GM12873 (cell line): ENCODE results near the gene ABCD4.
A peak's percentile ranks its signal among the peaks of the same experiment; 100 is the strongest.

Source experiments
- CTCF ChIP-seq: IDR thresholded peaks from 2 replicates; pipeline ENCODE4 v1.5.1; 2012; ENCODE audit warnings: low read depth, mild to moderate bottlenecking, moderate library complexity, low read length, control low read depth; ENCODE audit not compliant: insufficient read depth; ENCODE audit errors: missing control alignments

ABCD4 gene

DNA sequence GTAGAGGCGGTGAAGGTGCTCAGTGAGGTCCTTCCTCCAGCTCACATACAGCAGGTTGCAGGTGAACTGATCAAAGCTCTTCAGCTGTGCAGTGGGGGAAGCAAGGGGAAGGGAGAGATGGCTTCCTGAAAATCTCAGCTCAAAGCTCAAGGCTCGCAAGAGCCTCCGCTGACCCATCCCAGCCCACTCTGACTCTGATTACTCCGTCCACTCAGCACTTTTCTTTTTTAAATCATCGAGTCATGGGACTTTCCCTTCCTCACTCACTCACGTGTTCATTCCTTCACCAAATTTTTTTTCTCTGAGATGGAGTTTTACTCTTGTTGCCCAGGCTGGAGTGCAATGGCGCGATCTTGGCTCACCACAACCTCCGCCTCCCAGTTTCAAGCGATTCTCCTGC lies 4.7 kb downstream of the ABCD4 start:
- TF ChIP-seq CTCF: no peak

GRCh38 chr14:74296037-74296467 lies 6.7 kb downstream of the ABCD4 start:
- TF ChIP-seq CTCF: no peak

DNA sequence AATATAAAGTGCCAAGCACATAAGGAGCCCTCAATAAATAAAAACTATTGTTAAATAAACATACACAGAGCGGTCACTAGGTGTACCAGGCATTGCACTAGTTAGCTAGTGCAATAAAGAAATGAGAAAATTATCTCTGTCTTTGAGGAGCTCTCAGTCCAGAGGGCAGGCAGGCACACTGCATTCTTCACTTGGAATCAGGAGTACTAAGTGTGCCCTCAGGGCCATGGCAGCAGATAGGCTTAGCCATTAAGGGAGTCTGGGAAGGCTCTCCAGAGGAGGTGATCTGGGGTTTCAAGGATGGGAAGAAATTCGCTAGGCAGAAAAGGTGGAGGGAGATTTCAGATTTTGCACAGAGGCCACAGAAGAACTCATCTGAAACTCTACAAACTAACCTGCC lies 9.1 kb downstream of the ABCD4 start:
- TF ChIP-seq CTCF: no peak

DNA sequence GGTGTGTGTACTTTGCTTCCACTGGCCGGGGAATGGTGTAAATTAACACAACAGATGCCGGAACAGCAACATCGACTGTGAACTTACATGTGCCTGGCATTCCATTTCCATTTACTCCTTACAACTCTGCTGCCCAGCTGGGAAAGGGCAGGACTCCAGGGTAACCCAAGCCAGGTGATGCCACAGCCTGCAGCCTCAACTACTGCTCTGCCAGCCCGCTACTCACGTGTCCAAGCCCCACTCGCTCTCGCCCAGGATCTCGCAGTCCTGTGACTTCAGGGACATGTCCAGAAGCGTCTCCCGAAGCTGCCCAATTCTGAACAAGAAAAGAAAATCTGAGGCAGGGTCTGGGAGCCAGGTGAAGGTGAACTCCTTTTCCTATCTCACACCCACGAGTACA lies 10.7 kb downstream of the ABCD4 start:
- TF ChIP-seq CTCF: no peak

DNA sequence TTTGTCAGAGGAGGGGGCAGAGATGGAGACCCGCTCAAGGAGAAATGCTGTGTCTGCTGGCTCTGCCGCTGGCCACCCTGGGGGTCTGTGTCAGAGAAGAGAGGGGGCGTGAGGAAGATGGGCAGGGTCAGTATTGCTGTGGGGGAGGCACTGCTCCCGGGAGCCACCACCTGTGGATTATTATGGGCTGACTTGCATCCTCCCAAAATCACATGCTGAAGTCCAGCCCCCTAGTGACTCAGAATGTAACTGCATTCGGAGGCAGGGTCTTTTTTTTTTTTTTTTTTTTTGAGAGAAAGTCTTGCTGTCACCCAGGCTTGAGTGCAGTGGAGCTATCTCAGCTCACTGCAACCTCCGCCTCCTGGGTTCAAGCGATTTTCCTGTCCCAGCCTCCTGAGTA lies 12.3 kb downstream of the ABCD4 start:
- peak; percentile 58 for TF ChIP-seq CTCF

- TF ChIP-seq CTCF: no peak
Measured at GRCh38 chr14:74289801-74290200, 12.9 kb downstream of the ABCD4 start.

DNA sequence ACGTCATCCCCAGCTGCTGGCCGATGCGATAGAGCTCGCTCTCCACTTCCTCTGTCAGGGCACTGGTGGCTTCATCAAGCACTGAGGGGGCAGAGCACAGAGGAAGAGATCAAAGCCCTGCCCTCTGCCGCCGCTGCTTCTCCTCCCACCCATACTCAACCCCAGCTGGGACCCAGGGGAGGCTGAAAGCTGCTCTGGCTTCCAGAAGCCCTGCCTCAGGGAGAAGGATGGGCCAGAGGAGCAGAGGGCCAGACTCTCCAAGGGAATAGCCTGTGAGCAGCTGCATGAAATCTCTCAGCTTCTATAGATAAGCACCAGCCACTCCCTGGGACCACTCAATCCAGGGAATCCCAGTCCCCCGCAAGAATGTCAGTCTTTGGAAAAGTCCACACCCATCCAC lies 16.0 kb downstream of the ABCD4 start:
- TF ChIP-seq CTCF: no peak

DNA sequence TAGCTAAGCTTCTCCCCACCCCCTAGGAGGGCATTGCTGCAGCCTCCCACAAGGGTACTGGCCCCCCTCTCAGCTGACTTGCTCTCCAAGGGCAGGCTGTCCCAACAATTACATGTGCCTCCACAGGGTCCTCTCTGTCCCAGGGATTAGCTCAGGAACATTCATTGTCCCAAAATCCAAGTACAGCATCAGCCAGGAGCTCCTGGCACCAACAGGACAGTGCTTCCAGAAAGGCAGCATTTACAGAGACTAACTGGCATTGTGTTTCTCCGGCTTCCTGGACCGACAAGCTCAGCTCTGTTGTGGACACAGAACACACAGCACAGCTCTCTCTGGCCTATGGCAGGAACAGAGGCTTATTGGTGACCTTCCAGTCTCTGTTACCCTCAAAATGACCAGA lies 21.7 kb downstream of the ABCD4 start:
- TF ChIP-seq CTCF: no peak
